ENCODE measurements around the gene SAMD4A. TPM values are rescaled to one million over a fixed set of nuclear protein-coding genes. Genes with fewer than 3 reads are reported as not detected.
A peak's percentile ranks its signal among the peaks of the same experiment; 100 is the strongest.

Gene SAMD4A
- total RNA-seq, 1 donor from 2014 or later, result 14.4 TPM

GRCh38 chr14:54653712-54654469 is 87.0 kb downstream of the SAMD4A start:
- no peak for TF ChIP-seq CTCF (conservative IDR thresholded peaks at IDR 0.05)
- peaks cover 33% of the 10 kb centered on the region for H3K4me1 Mint-ChIP-seq (ENCODE audit: unreplicated experiment)
- peaks cover 6% of the 10 kb centered on the region for H3K9me3 Mint-ChIP-seq
- no peak for DNase-seq (ENCODE audit: extremely low spot score, unreplicated experiment)
- H3K36me3 Mint-ChIP-seq, result no peaks in the 10 kb centered on the region
- H3K27me3 Mint-ChIP-seq, result no peaks in the 10 kb centered on the region
- H3K27ac Mint-ChIP-seq, result peak overlapping the region; percentile 70
- H3K4me3 Mint-ChIP-seq, result no peak overlapping the region

- H3K27me3 Mint-ChIP-seq, result no peaks in the 10 kb centered on the region
- peaks cover 6% of the 10 kb centered on the region for H3K9me3 Mint-ChIP-seq
Measured at GRCh38 chr14:54654605-54655004, 87.7 kb downstream of the SAMD4A start.

GRCh38 chr14:54658836-54659235 is 91.9 kb downstream of the SAMD4A start:
- no peak for DNase-seq (ENCODE audit: extremely low spot score, unreplicated experiment)
- Mint-ChIP-seq H3K9me3 (no peaks in the 10 kb centered on the region), H3K4me1 (ENCODE audit: unreplicated experiment) (peaks cover 15% of the 10 kb centered on the region), H3K27me3 (no peaks in the 10 kb centered on the region), H3K27ac (no peak overlapping the region), H3K4me3 (no peak overlapping the region), H3K36me3 (no peaks in the 10 kb centered on the region)
- no peak for TF ChIP-seq CTCF (conservative IDR thresholded peaks at IDR 0.05)

More at GRCh38 chr14:54654605-54655004, 87.7 kb downstream of the SAMD4A start:
- Mint-ChIP-seq H3K36me3 (no peaks in the 10 kb centered on the region), H3K27ac (peak overlapping the region; percentile 70), H3K4me1 (ENCODE audit: unreplicated experiment) (peaks cover 33% of the 10 kb centered on the region), H3K4me3 (no peak overlapping the region)
- DNase-seq (ENCODE audit: extremely low spot score, unreplicated experiment), result no peak
- no peak for TF ChIP-seq CTCF (conservative IDR thresholded peaks at IDR 0.05)

- no peaks in the 10 kb centered on the region for H3K36me3 Mint-ChIP-seq
- DNase-seq (ENCODE audit: extremely low spot score, unreplicated experiment), result no peak
- no peak overlapping the region for H3K27ac Mint-ChIP-seq
- no peaks in the 10 kb centered on the region for H3K9me3 Mint-ChIP-seq
- H3K4me1 Mint-ChIP-seq (ENCODE audit: unreplicated experiment), result peaks cover 10% of the 10 kb centered on the region
- no peak overlapping the region for H3K4me3 Mint-ChIP-seq
- H3K27me3 Mint-ChIP-seq, result no peaks in the 10 kb centered on the region
- no peak for TF ChIP-seq CTCF (conservative IDR thresholded peaks at IDR 0.05)
Measured at GRCh38 chr14:54659365-54659764, 92.4 kb downstream of the SAMD4A start.

GRCh38 chr14:54660604-54661111 is 93.7 kb downstream of the SAMD4A start:
- TF ChIP-seq CTCF (conservative IDR thresholded peaks at IDR 0.05), result no peak
- Mint-ChIP-seq H3K27me3 (no peaks in the 10 kb centered on the region), H3K4me3 (no peak overlapping the region), H3K9me3 (no peaks in the 10 kb centered on the region), H3K27ac (no peak overlapping the region), H3K36me3 (no peaks in the 10 kb centered on the region), H3K4me1 (ENCODE audit: unreplicated experiment) (peaks cover 14% of the 10 kb centered on the region)
- no peak for DNase-seq (ENCODE audit: extremely low spot score, unreplicated experiment)
